ENCODE measurements around the gene RASL12. TPM values are rescaled to one million over a fixed set of nuclear protein-coding genes. Genes with fewer than 3 reads are reported as not detected.
"Not testable (repeated sequence)": the region's sequence is repeated elsewhere in the genome, so short reads cannot be mapped to it uniquely, and the experiment has no call there.

The RASL12 gene
- total RNA-seq, 1 donor from 2014 or later = not detected

DNA sequence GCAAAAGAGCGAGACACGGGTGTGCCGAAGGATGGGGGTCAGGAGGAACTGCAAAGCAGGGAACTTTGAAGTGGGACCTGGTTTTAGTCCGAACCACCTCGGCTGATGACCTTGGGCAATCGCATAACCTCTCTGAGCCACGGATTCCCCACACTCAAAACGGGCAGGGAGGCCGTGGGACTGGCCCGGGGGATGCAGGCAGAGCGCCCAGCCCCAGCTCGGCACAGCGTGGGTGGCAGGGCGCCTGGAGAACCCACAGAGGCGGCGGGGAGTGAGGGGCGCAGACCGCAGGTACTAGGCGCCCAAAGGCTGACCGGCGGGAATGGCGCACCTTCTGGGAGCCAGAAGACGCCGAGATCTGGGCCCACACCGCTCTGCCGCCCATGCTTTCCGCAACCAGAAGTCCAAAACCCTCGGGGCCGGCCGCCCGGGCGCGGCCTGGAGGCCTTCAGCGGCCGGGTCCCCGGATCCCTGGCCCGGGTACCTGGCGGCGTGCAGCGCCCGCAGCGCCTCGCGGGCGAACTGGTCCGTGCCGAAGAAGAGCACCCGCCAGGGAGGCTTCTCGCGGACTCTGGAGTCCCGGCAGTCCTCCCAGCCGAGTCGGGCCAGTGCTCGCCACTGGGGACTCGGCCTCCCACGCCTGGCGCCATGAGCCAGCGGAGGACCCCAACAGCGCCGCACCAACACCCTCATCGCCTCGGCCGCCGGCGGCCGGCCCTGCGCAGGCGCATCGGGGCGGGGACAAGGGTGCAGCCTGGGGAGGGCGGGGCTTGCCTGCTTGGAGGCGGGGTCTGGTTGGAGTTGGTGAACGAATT is 38.7 kb downstream of the RASL12 start, which contains the start of gene MTFMT:
TSS of gene MTFMT (minus strand) at position 719 of the 815 bp plus-strand sequence. CDS start at position 693, 26 bp downstream.
- DNase-seq (ENCODE audit: low read depth, low spot score) = no peak

GRCh38 chr15:65028338-65028737 is 39.5 kb downstream of the RASL12 start:
- no peak for DNase-seq (ENCODE audit: low read depth, low spot score)

DNA sequence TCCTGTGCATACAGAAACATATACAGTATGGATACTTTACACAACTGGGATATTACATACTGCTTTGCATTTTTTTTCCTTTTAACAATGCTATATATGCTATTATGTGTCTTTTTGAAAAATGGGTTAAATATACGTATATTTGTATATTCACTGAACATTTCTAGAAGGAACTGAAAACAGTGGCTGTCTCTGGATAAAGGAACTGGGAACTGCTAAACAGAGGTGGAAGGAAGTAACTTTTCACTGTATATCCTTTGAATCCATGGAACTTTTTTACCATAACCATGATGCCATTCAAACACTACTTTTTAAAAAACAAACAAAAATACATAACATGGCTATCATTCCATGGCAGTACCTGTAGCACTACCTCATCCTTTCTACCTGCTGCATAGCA is 40.2 kb downstream of the RASL12 start:
- no peak for DNase-seq (ENCODE audit: low read depth, low spot score)

- DNase-seq (ENCODE audit: low read depth, low spot score) = no peak
These were observed 41.0 kb downstream of the RASL12 start for GRCh38 chr15:65026756-65027155.

- no peak for DNase-seq (ENCODE audit: low read depth, low spot score)
These were observed 46.3 kb downstream of the RASL12 start for GRCh38 chr15:65021488-65021887.

DNA sequence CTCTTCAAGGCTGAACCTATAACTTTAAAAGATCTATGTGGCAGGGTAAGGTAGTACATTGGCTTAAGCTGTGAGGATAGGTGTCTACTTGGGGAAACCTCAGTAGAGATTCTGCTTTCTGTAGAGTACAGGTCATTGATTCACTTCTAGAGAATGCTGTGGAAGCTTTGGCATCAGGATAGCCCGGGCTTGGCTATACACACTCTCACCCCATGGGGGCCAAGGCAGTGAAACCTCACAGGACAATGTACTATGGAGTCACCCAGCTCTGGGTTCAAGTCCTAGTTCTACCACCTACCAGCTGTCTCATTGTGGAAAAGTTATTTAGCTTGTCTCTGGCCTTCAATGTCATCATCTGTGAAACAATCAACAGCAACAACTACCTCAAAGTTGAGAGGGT is 47.4 kb downstream of the RASL12 start:
- no peak for DNase-seq (ENCODE audit: low read depth, low spot score)

GRCh38 chr15:65011198-65011597 is 56.6 kb downstream of the RASL12 start:
- not testable (repeated sequence) for DNase-seq (ENCODE audit: low read depth, low spot score)

GRCh38 chr15:65008983-65009382 is 58.8 kb downstream of the RASL12 start:
- no peak for DNase-seq (ENCODE audit: low read depth, low spot score)

DNA sequence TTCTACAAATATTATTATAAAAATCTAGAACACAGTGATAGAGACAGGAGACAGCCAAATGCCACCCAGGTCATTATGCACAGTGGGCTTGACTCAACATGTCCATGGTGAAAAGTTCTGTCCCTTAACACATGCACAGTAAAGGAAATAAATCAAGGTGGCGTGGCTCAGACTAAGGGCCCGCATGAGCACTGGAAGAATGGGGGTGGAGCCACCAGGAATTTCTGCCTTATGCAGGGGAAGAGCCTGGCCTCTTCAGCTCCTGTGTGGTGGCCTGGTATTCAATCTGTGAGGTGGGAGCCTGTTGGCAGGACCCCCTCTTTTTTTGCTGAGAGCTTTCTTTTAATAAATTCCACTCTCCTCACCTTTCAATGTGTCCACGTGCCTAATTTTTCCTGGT is 60.9 kb downstream of the RASL12 start:
- DNase-seq (ENCODE audit: low read depth, low spot score) = no peak

DNA sequence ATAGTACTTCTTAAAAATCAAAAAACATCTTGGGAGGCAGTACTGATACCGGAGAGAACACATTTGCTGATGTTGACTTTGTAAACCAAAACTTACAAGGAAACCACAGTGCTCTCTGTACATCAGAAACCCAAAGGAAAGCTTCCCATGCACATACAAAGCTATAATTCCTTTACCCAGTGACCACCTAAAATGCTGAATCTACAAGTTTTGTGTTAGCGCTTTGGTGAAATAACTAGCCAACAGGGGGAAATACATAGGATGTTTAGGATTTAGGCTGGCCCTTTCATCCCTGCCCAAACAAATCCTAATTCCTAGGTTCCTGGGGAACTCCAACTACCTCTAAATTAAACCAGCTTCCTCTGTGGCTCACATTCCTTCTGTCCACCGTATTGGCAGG is 62.8 kb downstream of the RASL12 start:
- no peak for DNase-seq (ENCODE audit: low read depth, low spot score)

Other genes with a start within 250 kb of the RASL12 start
- gene PIF1, start 242.3 kb downstream of the RASL12 start, total RNA-seq = 8.8 and 14.7 TPM in 2 replicates
- 27.4 and 30.0 TPM in 2 replicates for gene PLEKHO2, start 226.1 kb downstream of the RASL12 start, total RNA-seq
- gene ANKDD1A, start 156.1 kb downstream of the RASL12 start, total RNA-seq = 2.1 and 4.7 TPM in 2 replicates
- 66.3 and 78.7 TPM in 2 replicates for gene SPG21, start 78.1 kb downstream of the RASL12 start, total RNA-seq
- gene MTFMT, start 38.4 kb downstream of the RASL12 start, total RNA-seq = 14.6 and 16.1 TPM in 2 replicates
- not detected in 2 replicates for gene SLC51B, start 22.6 kb downstream of the RASL12 start, total RNA-seq
- not detected in 2 replicates for gene KBTBD13, start 8.8 kb upstream of the RASL12 start, total RNA-seq
- 0.40 and 1.1 TPM in 2 replicates for gene UBAP1L, start 47.2 kb upstream of the RASL12 start, total RNA-seq
- 16.6 and 17.3 TPM in 2 replicates for gene PDCD7, start 65.8 kb upstream of the RASL12 start, total RNA-seq
- gene CLPX, start 117.4 kb upstream of the RASL12 start, total RNA-seq = 45.5 and 48.4 TPM in 2 replicates
- gene CILP, start 143.5 kb upstream of the RASL12 start, total RNA-seq = not detected in 2 replicates
- 1.8 and 2.1 TPM in 2 replicates for gene PARP16, start 218.9 kb upstream of the RASL12 start, total RNA-seq
- not detected in 2 replicates for gene RNU5A-1, start 228.1 kb upstream of the RASL12 start, total RNA-seq
- gene RNU5B-1, start 236.7 kb upstream of the RASL12 start, total RNA-seq = not detected in 2 replicates

Measured in pulmonary artery endothelial cell (primary cell).